CD8-positive, alpha-beta memory T cell (primary cell): ENCODE data around the gene ABCA10. TPM values are rescaled to one million over a fixed set of nuclear protein-coding genes. Genes with fewer than 3 reads are reported as not detected.
"Not testable (repeated sequence)": the region's sequence is repeated elsewhere in the genome, so short reads cannot be mapped to it uniquely, and the experiment has no call there.

ENCODE experiments used
- CTCF ChIA-PET: fragments of 350-600 bp; sonication (Branson Sonifier 250); formaldehyde crosslinking; loops from one replicate; lab custom pipeline; 2021; ENCODE audit warnings: antibody characterized with exemption; lab: Charles Lee
- POLR2A ChIA-PET: fragments of 350-600 bp; sonication (Branson Sonifier 250); formaldehyde crosslinking; loops from one replicate; lab custom pipeline; 2021; ENCODE audit warnings: antibody characterized with exemption; lab: Charles Lee
- DNase-seq, 5 donors: peaks; one replicate each; pipeline versions ENCODE4 v3.0.0 to v3.0.0-alpha.2; 2020 to 2022; ENCODE audit warnings: mixed read lengths in 1 of 5
- H3K27ac ChIP-seq: one replicate; pipeline ENCODE4 v1.7.0; 2013; ENCODE audit warnings: low read depth, mild to moderate bottlenecking, low read length, moderate library complexity
- H3K27me3 ChIP-seq: 2 replicates; pipeline ENCODE4 v1.7.0; 2013; ENCODE audit warnings: low read length, mild to moderate bottlenecking; ENCODE audit not compliant: insufficient read depth, poor library complexity, severe bottlenecking
- H3K36me3 ChIP-seq: 2 replicates; pipeline ENCODE4 v1.7.0; 2013; ENCODE audit warnings: mild to moderate bottlenecking, low read length, moderate library complexity; ENCODE audit not compliant: insufficient read depth
- H3K4me1 ChIP-seq: 2 replicates; pipeline ENCODE4 v1.7.0; 2013; ENCODE audit warnings: mild to moderate bottlenecking, low read length, moderate library complexity; ENCODE audit not compliant: insufficient read depth
- H3K4me3 ChIP-seq: 2 replicates; pipeline ENCODE4 v1.7.0; 2013; ENCODE audit warnings: mild to moderate bottlenecking, low read length
- H3K9me3 ChIP-seq: 2 replicates; pipeline ENCODE4 v1.7.0; 2013; ENCODE audit warnings: mild to moderate bottlenecking, low read length
- H3K27ac Mint-ChIP-seq, 8 donors: one replicate each; pipeline ENCODE4 v1.8.0; 2020 to 2021; ENCODE audit warnings: mixed read lengths in 8 of 8, mild to moderate bottlenecking in 6 of 8, inconsistent platforms in 3 of 8, moderate library complexity in 3 of 8
- H3K27me3 Mint-ChIP-seq, 2 donors: one replicate each; pipeline ENCODE4 v1.8.0; 2020 to 2021; ENCODE audit warnings: mixed read lengths in 2 of 2, mild to moderate bottlenecking in 1 of 2, moderate library complexity in 1 of 2
- H3K36me3 Mint-ChIP-seq, 3 donors: one replicate each; pipeline ENCODE4 v1.8.0; 2020 to 2021; ENCODE audit warnings: mixed read lengths in 3 of 3, inconsistent platforms in 1 of 3, mild to moderate bottlenecking in 1 of 3
- H3K4me1 Mint-ChIP-seq, 3 donors: one replicate each; pipeline ENCODE4 v1.8.0; 2020 to 2021; ENCODE audit warnings: mixed read lengths in 3 of 3, inconsistent platforms in 1 of 3, mild to moderate bottlenecking in 1 of 3
- H3K4me3 Mint-ChIP-seq, 7 donors: one replicate each; pipeline ENCODE4 v1.8.0; 2020 to 2021; ENCODE audit warnings: mixed read lengths in 7 of 7, mild to moderate bottlenecking in 6 of 7, moderate library complexity in 4 of 7, inconsistent platforms in 2 of 7
- H3K9me3 Mint-ChIP-seq, 5 donors: one replicate each; pipeline ENCODE4 v1.8.0; 2020 to 2022; ENCODE audit warnings: mixed read lengths in 5 of 5, mild to moderate bottlenecking in 3 of 5, moderate library complexity in 2 of 5, inconsistent platforms in 1 of 5
- polyA plus RNA-seq: library from polyadenylated mRNA; unstranded; fragments of 300-500 nt; fragmentation: Illumina TruSeq; gene quantifications from one replicate; pipeline ENCODE4 v1.2.3, GENCODE V29; 2021
- total RNA-seq, 2 experiments: library from RNA; stranded (reverse); gene quantifications; one replicate each; pipeline ENCODE4 v1.2.3, GENCODE V29; 2021

Gene ABCA10
- total RNA-seq (under 1 TPM; 0.46 to 0.60 TPM), polyA plus RNA-seq (not detected)

DNA sequence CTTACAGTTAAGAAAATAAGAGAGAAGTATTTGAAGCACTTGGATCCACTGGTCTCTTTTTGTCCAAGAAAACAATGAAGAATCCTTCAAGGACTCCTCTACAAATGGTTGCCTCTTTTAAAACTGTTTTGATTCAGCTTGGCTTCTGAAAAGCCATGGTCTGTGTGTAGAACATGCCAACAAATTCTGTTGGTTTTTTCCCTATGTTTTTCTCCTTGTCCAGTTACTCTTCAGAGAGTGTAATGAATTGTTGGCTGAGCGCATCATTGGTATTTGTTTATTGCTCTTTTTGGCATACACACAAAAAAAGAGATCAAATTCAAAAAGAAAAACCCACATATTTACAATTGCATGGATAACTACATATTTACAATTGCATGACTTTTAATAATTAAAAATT is at the start of gene ABCA10:
ABCA10 (minus strand) TSS at position 249 of the 400 bp plus-strand sequence. CDS start 3,466 bp downstream, outside the sequence.
- Histone ChIP-seq H3K4me1 (no peaks in the 10 kb centered on the region), H3K4me3 (no peak within 1 kb of the TSS), H3K27me3 (no peaks in the 10 kb centered on the region), H3K9me3 (no peaks in the 10 kb centered on the region), H3K27ac (no peak within 1 kb of the TSS), H3K36me3 (no peaks in the 10 kb centered on the region)
- DNase-seq: no peak
- Mint-ChIP-seq H3K27me3 (peaks cover 0 to 5% of the 10 kb centered on the region in 2 donors), H3K4me3 (no peak within 1 kb of the TSS), H3K4me1 (peaks cover 5 to 10% (median 8%) of the 10 kb centered on the region in 3 donors), H3K9me3 (peaks cover 15 to 31% (median 26%) of the 10 kb centered on the region in 5 donors), H3K27ac (peak within 1 kb of the TSS in 1 of 8 donors; percentile 36), H3K36me3 (peaks cover 0 to 7% (median 4%) of the 10 kb centered on the region in 3 donors)
- POLR2A ChIA-PET: no interaction called here
- CTCF ChIA-PET: no interaction called here

DNA sequence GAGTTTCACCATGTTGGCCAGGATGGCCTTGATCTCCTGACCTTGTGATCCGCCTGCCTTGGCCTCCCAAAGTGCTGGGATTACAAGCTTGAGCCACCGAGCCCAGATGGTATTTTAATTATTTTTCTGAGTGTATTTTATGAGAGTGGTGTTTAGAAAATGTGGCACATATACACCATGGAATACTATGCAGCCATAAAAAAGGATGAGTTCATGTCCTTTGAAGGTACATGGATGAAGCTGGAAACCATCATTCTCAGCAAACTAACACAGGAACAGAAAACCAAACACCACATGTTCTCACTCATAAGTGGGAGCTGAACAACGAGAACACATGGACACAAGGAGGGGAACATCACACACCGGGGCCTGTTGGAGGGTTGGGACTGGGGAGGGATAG is 47.7 kb upstream of the ABCA10 start:
- H3K9me3 ChIP-seq, CTCF ChIA-PET, H3K27ac Mint-ChIP-seq, H3K27me3 ChIP-seq, H3K27ac ChIP-seq, H3K27me3 Mint-ChIP-seq, DNase-seq, H3K9me3 Mint-ChIP-seq, H3K4me1 Mint-ChIP-seq, H3K4me1 ChIP-seq, H3K4me3 ChIP-seq, POLR2A ChIA-PET, H3K36me3 ChIP-seq: not testable (repeated sequence)
- H3K36me3 Mint-ChIP-seq: peaks cover 13 to 35% (median 27%) of the 10 kb centered on the region in 3 donors
- peak overlapping the region in 1 of 7 donors; percentile 23 for H3K4me3 Mint-ChIP-seq

DNA sequence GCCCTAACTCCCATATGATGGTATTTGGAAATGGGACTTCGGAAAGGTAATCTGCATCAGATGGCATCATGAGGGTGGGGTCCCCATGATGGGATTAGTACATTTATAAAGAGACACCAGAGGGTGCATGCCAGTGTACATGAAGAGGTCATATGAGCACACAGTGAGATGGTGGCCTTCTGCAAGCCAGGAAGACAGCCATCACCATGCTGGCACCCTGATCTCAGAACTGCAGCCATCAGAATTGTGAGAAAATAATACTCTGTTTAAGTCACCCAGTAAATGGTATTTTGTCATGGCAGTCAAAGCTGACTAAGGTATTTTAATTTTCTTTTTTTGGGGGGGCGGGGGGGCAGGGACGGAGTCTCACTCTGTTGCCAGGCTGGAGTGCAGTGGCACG is 47.1 kb upstream of the ABCA10 start:
- no peak for DNase-seq
- ChIA-PET CTCF (no interaction called here), POLR2A (no interaction called here)
- Mint-ChIP-seq H3K9me3 (peaks cover 0 to 3% (median 0%) of the 10 kb centered on the region in 5 donors), H3K27me3 (no peaks in the 10 kb centered on the region), H3K27ac (peak overlapping the region in 1 of 8 donors; percentile 5), H3K4me1 (no peaks in the 10 kb centered on the region), H3K4me3 (no peak overlapping the region), H3K36me3 (peaks cover 13 to 33% (median 27%) of the 10 kb centered on the region in 3 donors)
- no peak overlapping the region for H3K27ac ChIP-seq
- no peak overlapping the region for H3K4me3 ChIP-seq
- H3K9me3 ChIP-seq: no peaks in the 10 kb centered on the region
- H3K36me3 ChIP-seq: no peaks in the 10 kb centered on the region
- H3K27me3 ChIP-seq: no peaks in the 10 kb centered on the region
- H3K4me1 ChIP-seq: no peaks in the 10 kb centered on the region

- Histone ChIP-seq H3K9me3 (no peaks in the 10 kb centered on the region), H3K36me3 (no peaks in the 10 kb centered on the region), H3K27me3 (no peaks in the 10 kb centered on the region), H3K4me1 (no peaks in the 10 kb centered on the region), H3K27ac (no peak overlapping the region), H3K4me3 (no peak overlapping the region)
- POLR2A ChIA-PET: no interaction called here
- Mint-ChIP-seq H3K4me3 (no peak overlapping the region), H3K27me3 (peaks cover 0 to under 1% of the 10 kb centered on the region in 2 donors), H3K9me3 (peaks cover 0 to 3% (median 0%) of the 10 kb centered on the region in 5 donors), H3K27ac (no peak overlapping the region), H3K4me1 (no peaks in the 10 kb centered on the region), H3K36me3 (peaks cover 3 to 24% (median 11%) of the 10 kb centered on the region in 3 donors)
- no peak for DNase-seq
- CTCF ChIA-PET: no interaction called here
Observed at GRCh38 chr17:69271023-69271422, 42.4 kb upstream of the ABCA10 start.

DNA sequence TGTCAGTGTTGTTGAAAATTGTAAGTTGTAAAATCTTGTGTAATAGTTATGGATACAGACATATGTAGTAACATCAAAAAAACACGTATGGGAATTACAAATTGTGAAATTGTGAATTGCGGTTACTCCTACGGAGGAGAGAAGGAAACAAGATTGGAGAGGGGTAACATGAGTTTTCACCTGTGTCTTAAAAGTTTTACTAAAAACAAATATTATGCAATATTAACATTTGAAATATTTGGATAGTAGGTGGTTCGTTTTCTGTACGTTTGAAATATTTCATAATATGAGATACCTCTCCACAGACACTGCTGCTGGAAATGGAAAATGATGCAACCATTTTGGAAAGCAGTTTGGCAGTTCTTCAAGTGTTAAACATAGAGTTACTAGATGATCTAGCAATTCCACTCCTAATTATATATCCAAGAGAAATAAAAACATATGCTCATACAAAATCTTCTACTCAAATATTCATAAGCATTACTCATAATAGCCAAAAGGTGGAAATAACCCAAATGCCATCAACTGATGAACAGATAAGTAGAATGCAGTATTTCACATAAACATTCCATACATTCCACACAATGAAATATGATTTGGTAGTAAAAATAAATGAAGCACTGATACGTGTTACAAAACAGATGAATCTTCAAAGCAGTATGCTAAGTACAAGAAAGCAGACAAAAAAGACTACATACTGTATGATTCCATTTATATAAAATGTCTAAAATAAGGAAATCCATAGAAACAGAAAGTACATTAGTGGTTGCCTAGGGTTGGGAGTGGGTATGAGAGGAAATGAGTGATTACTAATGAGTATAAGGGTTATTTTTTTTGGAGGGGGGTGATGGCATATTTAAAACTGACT is 40.7 kb upstream of the ABCA10 start:
- Histone ChIP-seq H3K9me3 (no peaks in the 10 kb centered on the region), H3K27ac (no peak overlapping the region), H3K27me3 (no peaks in the 10 kb centered on the region), H3K36me3 (no peaks in the 10 kb centered on the region), H3K4me1 (no peaks in the 10 kb centered on the region), H3K4me3 (no peak overlapping the region)
- Mint-ChIP-seq H3K4me1 (no peaks in the 10 kb centered on the region), H3K4me3 (no peak overlapping the region), H3K27me3 (peaks cover 0 to 2% of the 10 kb centered on the region in 2 donors), H3K36me3 (peaks cover 3 to 28% (median 13%) of the 10 kb centered on the region in 3 donors), H3K27ac (peak overlapping the region in 1 of 8 donors; percentile 4), H3K9me3 (no peaks in the 10 kb centered on the region)
- ChIA-PET POLR2A (no interaction called here), CTCF (no interaction called here)
- DNase-seq: no peak

DNA sequence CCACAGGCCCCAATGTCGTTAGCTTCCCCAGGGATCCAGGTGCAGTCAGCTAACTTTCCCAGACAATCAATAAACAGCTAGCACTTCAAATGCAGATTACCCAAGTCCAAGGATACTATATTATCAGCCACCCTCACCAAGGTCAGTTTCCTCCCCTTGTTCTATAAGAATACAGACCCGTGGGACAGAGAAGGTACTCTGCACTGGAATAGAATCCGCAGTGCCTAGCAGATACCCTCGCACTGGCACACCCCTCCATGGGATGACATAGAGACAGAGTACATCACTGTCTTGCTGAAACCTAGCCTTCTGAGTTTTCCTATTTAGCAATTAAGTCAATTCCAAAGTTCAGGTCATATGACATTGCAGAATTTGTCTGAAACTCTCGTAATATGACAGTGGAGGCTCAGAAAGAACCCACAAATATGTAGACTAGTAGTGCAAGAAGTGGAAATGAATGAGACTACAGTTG is 40.0 kb upstream of the ABCA10 start:
- DNase-seq: no peak
- Histone ChIP-seq H3K36me3 (no peaks in the 10 kb centered on the region), H3K27me3 (no peaks in the 10 kb centered on the region), H3K4me3 (no peak overlapping the region), H3K9me3 (no peaks in the 10 kb centered on the region), H3K4me1 (no peaks in the 10 kb centered on the region), H3K27ac (no peak overlapping the region)
- Mint-ChIP-seq H3K36me3 (peaks cover 7 to 30% (median 20%) of the 10 kb centered on the region in 3 donors), H3K27ac (peak overlapping the region in 1 of 8 donors; percentile 19), H3K27me3 (peaks cover 0 to 2% of the 10 kb centered on the region in 2 donors), H3K4me1 (no peaks in the 10 kb centered on the region), H3K9me3 (no peaks in the 10 kb centered on the region), H3K4me3 (no peak overlapping the region)
- POLR2A ChIA-PET: no interaction called here
- CTCF ChIA-PET: no interaction called here

- Histone ChIP-seq H3K9me3 (no peaks in the 10 kb centered on the region), H3K27me3 (no peaks in the 10 kb centered on the region), H3K4me3 (no peak overlapping the region), H3K4me1 (no peaks in the 10 kb centered on the region), H3K36me3 (no peaks in the 10 kb centered on the region), H3K27ac (no peak overlapping the region)
- peaks cover 10 to 39% (median 22%) of the 10 kb centered on the region in 3 donors for H3K36me3 Mint-ChIP-seq
- no peaks in the 10 kb centered on the region for H3K9me3 Mint-ChIP-seq
- no peak overlapping the region for H3K4me3 Mint-ChIP-seq
- no peaks in the 10 kb centered on the region for H3K4me1 Mint-ChIP-seq
- H3K27ac Mint-ChIP-seq: no peak overlapping the region
- ChIA-PET POLR2A (no interaction called here), CTCF (no interaction called here)
- DNase-seq: no peak
- H3K27me3 Mint-ChIP-seq: peaks cover 0 to 2% of the 10 kb centered on the region in 2 donors
Observed at GRCh38 chr17:69267219-69267618, 38.6 kb upstream of the ABCA10 start.

DNA sequence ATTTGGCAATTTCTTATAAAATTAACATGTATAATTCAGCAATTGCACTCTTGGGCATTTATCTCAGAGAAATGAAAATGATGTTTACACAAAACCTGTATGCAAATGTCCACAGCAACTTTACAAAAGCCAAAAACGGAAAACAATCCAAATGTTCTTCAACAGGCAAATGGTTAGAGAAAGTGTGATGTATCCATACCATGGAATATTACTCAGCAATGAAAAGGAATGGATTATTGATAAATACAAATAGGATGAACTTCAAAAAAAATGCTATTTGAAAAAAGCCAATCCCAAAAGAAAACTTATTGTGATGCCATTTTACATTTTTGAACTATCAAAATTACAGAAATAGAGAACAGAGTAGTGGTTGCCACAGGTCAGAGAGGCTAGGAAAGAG is 37.2 kb upstream of the ABCA10 start:
- no peak for DNase-seq
- POLR2A ChIA-PET: no interaction called here
- Histone ChIP-seq H3K4me3 (no peak overlapping the region), H3K27ac (no peak overlapping the region), H3K4me1 (no peaks in the 10 kb centered on the region), H3K27me3 (no peaks in the 10 kb centered on the region), H3K9me3 (no peaks in the 10 kb centered on the region), H3K36me3 (no peaks in the 10 kb centered on the region)
- H3K36me3 Mint-ChIP-seq: peaks cover 10 to 39% (median 22%) of the 10 kb centered on the region in 3 donors
- H3K4me3 Mint-ChIP-seq: no peak overlapping the region
- no peaks in the 10 kb centered on the region for H3K9me3 Mint-ChIP-seq
- no peak overlapping the region for H3K27ac Mint-ChIP-seq
- H3K27me3 Mint-ChIP-seq: peaks cover 0 to 2% of the 10 kb centered on the region in 2 donors
- CTCF ChIA-PET: no interaction called here
- H3K4me1 Mint-ChIP-seq: no peaks in the 10 kb centered on the region
